ENCODE measurements around the gene FOXL3.

- TF ChIP-seq, protein P1, sequence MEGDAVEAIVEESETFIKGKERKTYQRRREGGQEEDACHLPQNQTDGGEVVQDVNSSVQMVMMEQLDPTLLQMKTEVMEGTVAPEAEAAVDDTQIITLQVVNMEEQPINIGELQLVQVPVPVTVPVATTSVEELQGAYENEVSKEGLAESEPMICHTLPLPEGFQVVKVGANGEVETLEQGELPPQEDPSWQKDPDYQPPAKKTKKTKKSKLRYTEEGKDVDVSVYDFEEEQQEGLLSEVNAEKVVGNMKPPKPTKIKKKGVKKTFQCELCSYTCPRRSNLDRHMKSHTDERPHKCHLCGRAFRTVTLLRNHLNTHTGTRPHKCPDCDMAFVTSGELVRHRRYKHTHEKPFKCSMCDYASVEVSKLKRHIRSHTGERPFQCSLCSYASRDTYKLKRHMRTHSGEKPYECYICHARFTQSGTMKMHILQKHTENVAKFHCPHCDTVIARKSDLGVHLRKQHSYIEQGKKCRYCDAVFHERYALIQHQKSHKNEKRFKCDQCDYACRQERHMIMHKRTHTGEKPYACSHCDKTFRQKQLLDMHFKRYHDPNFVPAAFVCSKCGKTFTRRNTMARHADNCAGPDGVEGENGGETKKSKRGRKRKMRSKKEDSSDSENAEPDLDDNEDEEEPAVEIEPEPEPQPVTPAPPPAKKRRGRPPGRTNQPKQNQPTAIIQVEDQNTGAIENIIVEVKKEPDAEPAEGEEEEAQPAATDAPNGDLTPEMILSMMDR (IDR thresholded peaks at IDR 0.05) = no peak
- TF ChIP-seq EZH2 (IDR thresholded peaks at IDR 0.05; ENCODE audit: borderline replicate concordance, insufficient read depth, low read depth, low read length, poor library complexity, severe bottlenecking) = no peak
Measured at GRCh38 chr7:329691-330281, 39.8 kb downstream of the FOXL3 start.
